Measurements from ENCODE around the gene EPHA1.
A peak's percentile ranks its signal among the peaks of the same experiment; 100 is the strongest.
"Not testable (repeated sequence)": the region's sequence is repeated elsewhere in the genome, so short reads cannot be mapped to it uniquely, and the experiment has no call there.

Gene EPHA1

GRCh38 chr7:143394777-143395176 lies 13.9 kb downstream of the EPHA1 start:
- H3K4me3 ChIP-seq (ENCODE audit: control insufficient read depth in 1 of 7, extremely low read depth in 1 of 7, insufficient read depth in 4 of 7, low read depth in 2 of 7, low read length in 6 of 7): peak overlapping the region in 3 of 7 experiments; percentile 26
- ChIA-PET CTCF (interaction anchor here (1.0 to 6.9 kb wide), 10 partner anchors 9 to 156 kb away, joined by 3 to 40 read pairs (median 6); partner anchors contain the start of gene EPHA1), POLR2A (interaction anchor here (0.9 to 1.7 kb wide), 5 partner anchors 9 to 15 kb away, joined by 3 to 8 read pairs (median 4); partner anchors contain the start of gene ZYX)
- no peaks in the 10 kb centered on the region for H3K27me3 ChIP-seq (replicated peaks in 2 of 5; ENCODE audit: control insufficient read depth in 4 of 5, insufficient read depth in 5 of 5, low read length in 4 of 5)
- no peak overlapping the region for H3K27ac ChIP-seq (ENCODE audit: insufficient read depth in 1 of 2, low read depth in 1 of 2, low read length in 2 of 2, poor library complexity in 1 of 2, severe bottlenecking in 2 of 2)
- H3K9me3 ChIP-seq (ENCODE audit: control extremely low read depth in 1 of 5, control insufficient read depth in 4 of 5, insufficient read depth in 2 of 5, low read depth in 1 of 5, low read length in 4 of 5): no peaks in the 10 kb centered on the region
- peak in 1 of 3 donors; percentile 42 for DNase-seq
- WGBS (ENCODE audit: insufficient coverage): 56% methylated on average over 5 of the region's 6 CpGs
- peaks cover 0 to 33% (median 27%) of the 10 kb centered on the region in 4 experiments for H3K4me1 ChIP-seq (ENCODE audit: control extremely low read depth in 1 of 4, control insufficient read depth in 4 of 4, insufficient read depth in 4 of 4, low read length in 3 of 4)
- peaks cover 9 to 45% (median 17%) of the 10 kb centered on the region in 4 experiments for H3K36me3 ChIP-seq (ENCODE audit: control insufficient read depth in 4 of 4, insufficient read depth in 4 of 4, low read length in 3 of 4)

GRCh38 chr7:143394068-143394467 lies 14.6 kb downstream of the EPHA1 start:
- no peak for DNase-seq
- ChIA-PET CTCF (interaction anchor here (0.6 to 6.9 kb wide), 6 partner anchors 11 to 155 kb away, joined by 3 to 40 read pairs (median 12); partner anchors contain the start of gene EPHA1), POLR2A (interaction anchor here (1.1 to 1.5 kb wide), 2 partner anchors 10 to 14 kb away, joined by 4 read pairs; no protein-coding TSS in a partner anchor)
- H3K9me3 ChIP-seq (ENCODE audit: control extremely low read depth in 1 of 5, control insufficient read depth in 4 of 5, insufficient read depth in 2 of 5, low read depth in 1 of 5, low read length in 4 of 5): no peaks in the 10 kb centered on the region
- H3K4me3 ChIP-seq (ENCODE audit: control insufficient read depth in 1 of 7, extremely low read depth in 1 of 7, insufficient read depth in 4 of 7, low read depth in 2 of 7, low read length in 6 of 7): no peak overlapping the region
- peaks cover 0 to 33% (median 28%) of the 10 kb centered on the region in 4 experiments for H3K4me1 ChIP-seq (ENCODE audit: control extremely low read depth in 1 of 4, control insufficient read depth in 4 of 4, insufficient read depth in 4 of 4, low read length in 3 of 4)
- peaks cover 11 to 48% (median 24%) of the 10 kb centered on the region in 4 experiments for H3K36me3 ChIP-seq (ENCODE audit: control insufficient read depth in 4 of 4, insufficient read depth in 4 of 4, low read length in 3 of 4)
- no peaks in the 10 kb centered on the region for H3K27me3 ChIP-seq (replicated peaks in 2 of 5; ENCODE audit: control insufficient read depth in 4 of 5, insufficient read depth in 5 of 5, low read length in 4 of 5)
- H3K27ac ChIP-seq (ENCODE audit: insufficient read depth in 1 of 2, low read depth in 1 of 2, low read length in 2 of 2, poor library complexity in 1 of 2, severe bottlenecking in 2 of 2): no peak overlapping the region
- WGBS (ENCODE audit: insufficient coverage): 93% methylated on average over 4 of the region's 6 CpGs

DNA sequence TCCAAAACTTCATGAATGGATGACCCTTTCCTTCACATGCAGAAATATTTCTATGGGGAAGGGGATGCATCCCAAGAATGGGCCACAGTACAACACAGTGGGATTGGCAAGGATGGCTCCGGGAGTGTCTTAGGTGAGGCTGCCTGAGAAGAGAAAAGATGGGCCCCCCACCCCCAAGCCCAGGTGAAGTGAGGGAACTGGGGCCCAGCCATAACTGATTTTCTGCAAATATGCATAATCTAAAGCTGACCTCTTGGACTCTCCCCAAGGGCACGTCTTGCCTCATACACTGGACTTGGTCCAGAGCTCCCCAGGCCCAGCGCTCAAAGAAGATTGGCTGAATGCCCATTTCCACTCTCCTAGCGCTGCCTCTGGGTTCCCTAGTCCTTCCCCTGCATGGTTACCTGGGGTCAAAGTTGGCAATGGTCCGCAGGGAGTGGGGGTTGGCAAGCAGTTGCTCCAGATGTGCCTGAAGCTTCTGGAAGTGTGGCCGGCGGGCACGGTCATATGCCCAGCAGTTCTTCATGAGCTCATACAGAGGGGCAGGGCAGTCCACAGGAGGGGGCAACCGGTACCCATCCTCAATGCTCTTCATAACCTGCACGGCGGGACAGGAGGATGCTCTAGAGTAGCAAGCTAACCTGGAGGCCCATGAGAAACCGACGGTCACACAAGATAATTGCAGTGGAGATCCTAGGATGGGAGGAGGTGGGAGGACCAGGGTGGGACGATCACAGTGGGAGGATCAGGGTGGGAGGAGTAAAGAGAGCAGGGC lies 15.2 kb downstream of the EPHA1 start:
- ChIA-PET CTCF (interaction anchor here (0.8 to 6.9 kb wide), 9 partner anchors 10 to 161 kb away, joined by 3 to 38 read pairs (median 5); partner anchors contain the start of gene EPHA1), POLR2A (interaction anchor here (0.7 to 1.5 kb wide), 3 partner anchors 9 to 78 kb away, joined by 4 to 5 read pairs (median 4); no protein-coding TSS in a partner anchor)
- WGBS (ENCODE audit: insufficient coverage): 89% methylated on average over 11 of the region's 14 CpGs

GRCh38 chr7:143392875-143393266 lies 15.8 kb downstream of the EPHA1 start:
- peaks cover 17 to 57% (median 32%) of the 10 kb centered on the region in 4 experiments for H3K36me3 ChIP-seq (ENCODE audit: control insufficient read depth in 4 of 4, insufficient read depth in 4 of 4, low read length in 3 of 4)
- no peaks in the 10 kb centered on the region for H3K27me3 ChIP-seq (replicated peaks in 2 of 5; ENCODE audit: control insufficient read depth in 4 of 5, insufficient read depth in 5 of 5, low read length in 4 of 5)
- 95% methylated on average over 6 of the region's 6 CpGs for WGBS (ENCODE audit: insufficient coverage)
- DNase-seq: no peak
- H3K4me3 ChIP-seq (ENCODE audit: control insufficient read depth in 1 of 7, extremely low read depth in 1 of 7, insufficient read depth in 4 of 7, low read depth in 2 of 7, low read length in 6 of 7): no peak overlapping the region
- H3K27ac ChIP-seq (ENCODE audit: insufficient read depth in 1 of 2, low read depth in 1 of 2, low read length in 2 of 2, poor library complexity in 1 of 2, severe bottlenecking in 2 of 2): no peak overlapping the region
- ChIA-PET POLR2A (interaction anchor here (0.7 to 1.5 kb wide), 3 partner anchors 9 to 78 kb away, joined by 3 to 5 read pairs (median 4); no protein-coding TSS in a partner anchor), CTCF (interaction anchor here (0.8 to 6.9 kb wide), 7 partner anchors 9 to 161 kb away, joined by 3 to 38 read pairs (median 5); partner anchors contain the start of gene EPHA1)
- H3K9me3 ChIP-seq (ENCODE audit: control extremely low read depth in 1 of 5, control insufficient read depth in 4 of 5, insufficient read depth in 2 of 5, low read depth in 1 of 5, low read length in 4 of 5): no peaks in the 10 kb centered on the region
- H3K4me1 ChIP-seq (ENCODE audit: control extremely low read depth in 1 of 4, control insufficient read depth in 4 of 4, insufficient read depth in 4 of 4, low read length in 3 of 4): peaks cover 0 to 33% (median 28%) of the 10 kb centered on the region in 4 experiments

More for the DNA sequence above, 15.2 kb downstream of the EPHA1 start:
- Histone ChIP-seq H3K27ac (ENCODE audit: insufficient read depth in 1 of 2, low read depth in 1 of 2, low read length in 2 of 2, poor library complexity in 1 of 2, severe bottlenecking in 2 of 2) (no peak overlapping the region), H3K27me3 (replicated peaks in 2 of 5; ENCODE audit: control insufficient read depth in 4 of 5, insufficient read depth in 5 of 5, low read length in 4 of 5) (no peaks in the 10 kb centered on the region), H3K36me3 (ENCODE audit: control insufficient read depth in 4 of 4, insufficient read depth in 4 of 4, low read length in 3 of 4) (peaks cover 17 to 55% (median 30%) of the 10 kb centered on the region in 4 experiments), H3K9me3 (ENCODE audit: control extremely low read depth in 1 of 5, control insufficient read depth in 4 of 5, insufficient read depth in 2 of 5, low read depth in 1 of 5, low read length in 4 of 5) (no peaks in the 10 kb centered on the region), H3K4me3 (ENCODE audit: control insufficient read depth in 1 of 7, extremely low read depth in 1 of 7, insufficient read depth in 4 of 7, low read depth in 2 of 7, low read length in 6 of 7) (no peak overlapping the region), H3K4me1 (ENCODE audit: control extremely low read depth in 1 of 4, control insufficient read depth in 4 of 4, insufficient read depth in 4 of 4, low read length in 3 of 4) (peaks cover 0 to 33% (median 28%) of the 10 kb centered on the region in 4 experiments)
- no peak for DNase-seq

- POLR2A ChIA-PET: interaction anchor here (0.8 to 1.5 kb wide), 2 partner anchors 8 to 12 kb away, joined by 3 to 4 read pairs; no protein-coding TSS in a partner anchor
- not testable (repeated sequence) for H3K27me3 ChIP-seq (replicated peaks in 2 of 5; ENCODE audit: control insufficient read depth in 4 of 5, insufficient read depth in 5 of 5, low read length in 4 of 5); H3K4me3 ChIP-seq (ENCODE audit: control insufficient read depth in 1 of 7, extremely low read depth in 1 of 7, insufficient read depth in 4 of 7, low read depth in 2 of 7, low read length in 6 of 7); H3K27ac ChIP-seq (ENCODE audit: insufficient read depth in 1 of 2, low read depth in 1 of 2, low read length in 2 of 2, poor library complexity in 1 of 2, severe bottlenecking in 2 of 2); H3K9me3 ChIP-seq (ENCODE audit: control extremely low read depth in 1 of 5, control insufficient read depth in 4 of 5, insufficient read depth in 2 of 5, low read depth in 1 of 5, low read length in 4 of 5); DNase-seq
- H3K4me1 ChIP-seq (ENCODE audit: control extremely low read depth in 1 of 4, control insufficient read depth in 4 of 4, insufficient read depth in 4 of 4, low read length in 3 of 4): peaks cover 0 to 35% (median 30%) of the 10 kb centered on the region in 4 experiments
- WGBS (ENCODE audit: insufficient coverage): 100% methylated on average over 6 of the region's 8 CpGs
- H3K36me3 ChIP-seq (ENCODE audit: control insufficient read depth in 4 of 4, insufficient read depth in 4 of 4, low read length in 3 of 4): peaks cover 17 to 57% (median 32%) of the 10 kb centered on the region in 4 experiments
- CTCF ChIA-PET: interaction anchor here (0.9 to 6.9 kb wide), 7 partner anchors 9 to 137 kb away, joined by 4 to 38 read pairs (median 7); partner anchors contain the start of gene EPHA1
Observed at GRCh38 chr7:143392427-143392826, 16.2 kb downstream of the EPHA1 start.

DNA sequence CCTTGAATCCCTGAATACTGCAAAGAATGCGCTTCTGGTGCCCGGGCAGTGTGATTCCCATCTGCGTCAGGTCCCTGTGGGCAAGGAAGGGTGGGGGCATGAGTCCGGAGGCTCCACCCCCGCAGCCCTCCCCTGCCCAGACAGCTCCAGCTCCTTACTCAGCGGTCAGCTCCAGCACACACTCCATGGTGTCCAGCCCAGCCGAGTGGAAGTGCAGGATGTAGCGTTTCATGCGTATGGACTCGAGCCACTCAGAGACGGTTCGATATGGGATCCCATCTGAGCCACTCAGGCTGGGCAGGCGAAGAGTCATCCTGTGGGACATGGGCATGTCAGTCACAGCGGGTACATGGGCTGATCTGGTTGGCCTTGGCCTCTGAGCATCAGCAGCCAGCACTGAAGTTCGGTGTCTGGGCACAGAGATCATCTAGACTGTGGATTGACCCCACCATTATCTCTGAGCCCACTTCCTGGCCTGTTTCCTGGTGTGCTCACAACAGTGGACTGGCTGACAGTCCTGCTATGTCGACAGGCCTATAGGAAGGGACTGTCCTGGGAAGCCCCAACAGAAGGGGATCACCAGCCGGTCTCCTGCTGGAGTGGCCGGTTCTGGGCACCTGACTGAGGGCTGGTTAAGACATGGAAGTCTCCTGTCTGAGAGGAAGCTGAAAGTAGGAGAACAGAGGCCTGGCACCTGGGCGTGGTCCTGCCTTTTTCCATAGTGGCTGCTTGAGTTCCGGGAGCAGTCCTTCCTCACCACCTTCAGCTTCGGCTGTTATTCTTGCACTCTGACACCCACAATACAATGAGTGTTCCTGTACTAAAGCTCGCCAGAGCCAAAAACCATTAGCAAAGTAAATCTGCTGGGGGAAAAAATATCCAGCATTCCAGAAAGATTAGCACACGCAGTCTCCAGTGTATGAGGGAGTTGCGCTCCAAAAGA lies 16.9 kb downstream of the EPHA1 start:
- H3K36me3 ChIP-seq (ENCODE audit: control insufficient read depth in 4 of 4, insufficient read depth in 4 of 4, low read length in 3 of 4): peaks cover 17 to 61% (median 32%) of the 10 kb centered on the region in 4 experiments
- CTCF ChIA-PET: interaction anchor here (0.8 to 6.9 kb wide), 6 partner anchors 8 to 113 kb away, joined by 3 to 38 read pairs (median 6); no protein-coding TSS in a partner anchor
- DNase-seq: no peak
- H3K27me3 ChIP-seq (replicated peaks in 2 of 5; ENCODE audit: control insufficient read depth in 4 of 5, insufficient read depth in 5 of 5, low read length in 4 of 5): no peaks in the 10 kb centered on the region
- no peak overlapping the region for H3K27ac ChIP-seq (ENCODE audit: insufficient read depth in 1 of 2, low read depth in 1 of 2, low read length in 2 of 2, poor library complexity in 1 of 2, severe bottlenecking in 2 of 2)
- POLR2A ChIA-PET: interaction anchor here (0.8 kb wide), 1 partner anchor 11 kb away, joined by 3 read pairs; no protein-coding TSS in a partner anchor
- WGBS (ENCODE audit: insufficient coverage): 88% methylated on average over 18 of the region's 24 CpGs
- no peak overlapping the region for H3K4me3 ChIP-seq (ENCODE audit: control insufficient read depth in 1 of 7, extremely low read depth in 1 of 7, insufficient read depth in 4 of 7, low read depth in 2 of 7, low read length in 6 of 7)
- no peaks in the 10 kb centered on the region for H3K9me3 ChIP-seq (ENCODE audit: control extremely low read depth in 1 of 5, control insufficient read depth in 4 of 5, insufficient read depth in 2 of 5, low read depth in 1 of 5, low read length in 4 of 5)
- peaks cover 0 to 42% (median 35%) of the 10 kb centered on the region in 4 experiments for H3K4me1 ChIP-seq (ENCODE audit: control extremely low read depth in 1 of 4, control insufficient read depth in 4 of 4, insufficient read depth in 4 of 4, low read length in 3 of 4)

Measured in common myeloid progenitor, CD34-positive (primary cell).